Measurements from ENCODE around the gene NRXN3.

- TF ChIP-seq, protein P1, sequence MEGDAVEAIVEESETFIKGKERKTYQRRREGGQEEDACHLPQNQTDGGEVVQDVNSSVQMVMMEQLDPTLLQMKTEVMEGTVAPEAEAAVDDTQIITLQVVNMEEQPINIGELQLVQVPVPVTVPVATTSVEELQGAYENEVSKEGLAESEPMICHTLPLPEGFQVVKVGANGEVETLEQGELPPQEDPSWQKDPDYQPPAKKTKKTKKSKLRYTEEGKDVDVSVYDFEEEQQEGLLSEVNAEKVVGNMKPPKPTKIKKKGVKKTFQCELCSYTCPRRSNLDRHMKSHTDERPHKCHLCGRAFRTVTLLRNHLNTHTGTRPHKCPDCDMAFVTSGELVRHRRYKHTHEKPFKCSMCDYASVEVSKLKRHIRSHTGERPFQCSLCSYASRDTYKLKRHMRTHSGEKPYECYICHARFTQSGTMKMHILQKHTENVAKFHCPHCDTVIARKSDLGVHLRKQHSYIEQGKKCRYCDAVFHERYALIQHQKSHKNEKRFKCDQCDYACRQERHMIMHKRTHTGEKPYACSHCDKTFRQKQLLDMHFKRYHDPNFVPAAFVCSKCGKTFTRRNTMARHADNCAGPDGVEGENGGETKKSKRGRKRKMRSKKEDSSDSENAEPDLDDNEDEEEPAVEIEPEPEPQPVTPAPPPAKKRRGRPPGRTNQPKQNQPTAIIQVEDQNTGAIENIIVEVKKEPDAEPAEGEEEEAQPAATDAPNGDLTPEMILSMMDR (optimal IDR thresholded peaks at IDR 0.05 in 1 of 3, IDR thresholded peaks at IDR 0.05 in 1 of 3, conservative IDR thresholded peaks at IDR 0.05 in 1 of 3; ENCODE audit: extremely low read depth in 1 of 3, insufficient read depth in 2 of 3, low read length in 3 of 3): no peak
- no peak for TF ChIP-seq EZH2 (IDR thresholded peaks at IDR 0.05; ENCODE audit: low read length)
Observed at GRCh38 chr14:78278464-78279250, 108.5 kb downstream of the NRXN3 start.
